GM12878 (cell line): ENCODE measurements around the gene SPDYE1. TPM values are rescaled to one million over a fixed set of nuclear protein-coding genes. Genes with fewer than 3 reads are reported as not detected.
"Not testable (repeated sequence)": the region's sequence is repeated elsewhere in the genome, so short reads cannot be mapped to it uniquely, and the experiment has no call there.

Source experiments
- ATAC-seq: fragments of 200-7000 bp; cut with Tn5 transposase; 3 replicates; pipeline ENCODE4 v1.9.1; 2020; ENCODE audit warnings: mild to moderate bottlenecking, moderate library complexity
- BruUV-seq: library from RNA; stranded (reverse); fragments of 400-500 nt; replicated peaks from 2 replicates; lab custom pipeline; 2021; lab: Mats Ljungman, UMichigan
- CTCF ChIA-PET: fragments of 300-600 bp; sonication (Branson Sonifier 250); formaldehyde crosslinking; extraction: SDS; loops from one replicate; lab custom pipeline; 2021; ENCODE audit warnings: inconsistent platforms; lab: Yijun Ruan, JAX
- POLR2A ChIA-PET: fragments of 350-600 bp; formaldehyde crosslinking; extraction: SDS; loops from one replicate; lab custom pipeline; 2021; ENCODE audit warnings: inconsistent platforms; lab: Charles Lee
- RAD21 ChIA-PET: fragments of 300-600 bp; sonication (Branson Sonifier 250); formaldehyde crosslinking; loops from one replicate; lab custom pipeline; 2023; ENCODE audit warnings: antibody characterized with exemption; ENCODE audit not compliant: unreplicated experiment; lab: Charles Lee
- SMC1A ChIA-PET: fragments of 300-600 bp; sonication (Branson Sonifier 250); formaldehyde crosslinking; loops from one replicate; lab custom pipeline; 2023; ENCODE audit not compliant: unreplicated experiment, uncharacterized antibody; lab: Charles Lee
- DNase-seq: peaks from one replicate; pipeline ENCODE4 v3.0.0-alpha.2; 2011; ENCODE audit warnings: low read depth, low spot score
- FAIRE-seq: peaks from 3 replicates; lab custom pipeline; 2011; peaks lifted over from hg19 to GRCh38; lab: Jason Lieb, UNC
- H2AFZ ChIP-seq: 2 replicates; pipeline ENCODE4 v1.6.0; 2011; ENCODE audit warnings: low read depth, low read length, control low read depth; ENCODE audit not compliant: control insufficient read depth
- H3K27ac ChIP-seq: 2 replicates; pipeline ENCODE4 v1.5.1; 2011; ENCODE audit warnings: control low read depth; ENCODE audit not compliant: control insufficient read depth, insufficient read depth
- H3K27me3 ChIP-seq, 2 experiments: replicated peaks in 1 of 2; 2 replicates each; pipeline versions ENCODE4 v1.6.0 to v1.6.1; 2011; ENCODE audit warnings: low read length in 1 of 2; ENCODE audit not compliant: control insufficient read depth in 2 of 2, insufficient read depth in 2 of 2
- H3K36me3 ChIP-seq, 2 experiments: 2 replicates each; pipeline ENCODE4 v1.5.1; 2011; ENCODE audit warnings: low read length in 1 of 2; ENCODE audit not compliant: control insufficient read depth in 2 of 2, insufficient read depth in 2 of 2
- H3K4me1 ChIP-seq: 2 replicates; pipeline ENCODE4 v1.6.1; 2011; ENCODE audit warnings: mild to moderate bottlenecking, low read length, moderate library complexity, mixed read lengths; ENCODE audit not compliant: control insufficient read depth, insufficient read depth
- H3K4me2 ChIP-seq: 2 replicates; pipeline ENCODE4 v1.6.0; 2011; ENCODE audit warnings: control low read depth; ENCODE audit not compliant: control insufficient read depth, insufficient read depth
- H3K4me3 ChIP-seq: fragments of 200-600 bp; sonication (generic); 2 replicates; pipeline ENCODE4 v1.5.1; 2016
- H3K79me2 ChIP-seq: 2 replicates; pipeline ENCODE4 v1.6.0; 2011; ENCODE audit warnings: low read length; ENCODE audit not compliant: control insufficient read depth, insufficient read depth
- H3K9ac ChIP-seq: 2 replicates; pipeline ENCODE4 v1.8.0; 2011; ENCODE audit warnings: low read length, control low read depth, mixed read lengths; ENCODE audit not compliant: control insufficient read depth, insufficient read depth
- H3K9me3 ChIP-seq: replicated peaks from 3 replicates; pipeline ENCODE4 v1.5.1; 2011; ENCODE audit warnings: mild to moderate bottlenecking, low read length; ENCODE audit not compliant: control insufficient read depth, insufficient read depth
- H4K20me1 ChIP-seq: 2 replicates; pipeline ENCODE4 v1.6.0; 2011; ENCODE audit not compliant: control insufficient read depth, insufficient read depth
- WGBS: methylation state at CpG from one replicate; pipeline ENCODE4 v1.1.6; 2016; ENCODE audit warnings: low lambda C conversion rate; ENCODE audit not compliant: insufficient replicate concordance, insufficient coverage; ENCODE audit errors: missing lambda C conversion rate; 5-methylcytosine and 5-hydroxymethylcytosine counted together
- in situ Hi-C: fragments of 300-500 bp; cut with MboI; formaldehyde crosslinking; loops from 9 replicates; pipeline ENCODE4 v1.14.3; 2018; ENCODE audit warnings: mixed read lengths
- intact Hi-C: fragments of 100-400 bp; cut with micrococcal nuclease; formaldehyde crosslinking; loops from one replicate; pipeline ENCODE4 v1.14.2; 2022; ENCODE audit not compliant: unreplicated experiment
- polyA plus RNA-seq, 11 experiments: library from polyadenylated mRNA; depleted of rRNA in 4 of 11; unstranded in 6 of 11; stranded (reverse) in 5 of 11; fragments of >200 nt; fragmentation: Nextera tagmentation in 4 of 11; fragmentation: Illumina TruSeq in 1 of 11; extraction: Ambion mirVana in 4 of 11; extraction: Trizol in 1 of 11; gene quantifications; 1 replicate in 1 of 11; 2 replicates in 10 of 11; pipeline versions ENCODE4 v1.2.1 to v1.2.3, GENCODE V29; 2011 to 2016; ENCODE audit warnings: inconsistent platforms in 2 of 11, missing spikeins in 2 of 11, low read depth in 1 of 11
- total RNA-seq, 4 experiments: library from RNA; depleted of rRNA in 3 of 4; stranded (reverse); fragments of >200 nt in 3 of 4; fragmentation: Illumina TruSeq in 1 of 4; extraction: Trizol in 1 of 4; gene quantifications; 2 replicates each; pipeline versions ENCODE4 v1.2.1 to v1.2.3, GENCODE V29; 2013 to 2021

Gene SPDYE1
- total and polyA plus RNA-seq, 10 of the 15 experiments (the other 5 are each of a cell fraction or from before 2014, with no cell fraction given), result 0.04 to 1.3 (median 0.07) TPM; not detected in 3

DNA sequence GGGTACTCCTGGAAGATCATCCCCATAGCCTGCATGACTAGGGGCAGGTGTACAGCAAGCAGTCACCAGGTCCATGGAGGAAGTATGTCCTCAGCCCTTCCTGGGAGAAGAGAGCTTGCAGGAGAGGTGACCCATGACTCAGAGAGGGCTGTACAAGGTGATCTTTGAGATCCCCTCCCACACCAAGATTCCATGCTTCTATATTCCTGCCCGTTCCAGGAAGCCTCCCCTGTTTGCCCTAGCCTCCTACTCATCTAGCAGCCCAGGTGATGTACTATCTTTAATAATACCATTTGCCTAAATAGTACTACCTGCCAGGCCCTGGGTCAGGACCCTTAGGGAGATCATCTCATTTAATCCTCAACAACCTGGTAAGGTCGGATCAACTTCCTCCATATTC is 40.3 kb downstream of the SPDYE1 start:
- FAIRE-seq, POLR2A ChIA-PET, ATAC-seq, in situ Hi-C loops, H3K4me1 ChIP-seq, H3K36me3 ChIP-seq, intact Hi-C loops, SMC1A ChIA-PET, H3K4me2 ChIP-seq, H3K79me2 ChIP-seq, H3K4me3 ChIP-seq, H3K27me3 ChIP-seq, BruUV-seq, H3K9ac ChIP-seq, DNase-seq, H3K27ac ChIP-seq, H3K9me3 ChIP-seq, H4K20me1 ChIP-seq, H2AFZ ChIP-seq, RAD21 ChIA-PET, CTCF ChIA-PET: not testable (repeated sequence)
- 50% methylated on average over 2 of the region's 2 CpGs for WGBS

DNA sequence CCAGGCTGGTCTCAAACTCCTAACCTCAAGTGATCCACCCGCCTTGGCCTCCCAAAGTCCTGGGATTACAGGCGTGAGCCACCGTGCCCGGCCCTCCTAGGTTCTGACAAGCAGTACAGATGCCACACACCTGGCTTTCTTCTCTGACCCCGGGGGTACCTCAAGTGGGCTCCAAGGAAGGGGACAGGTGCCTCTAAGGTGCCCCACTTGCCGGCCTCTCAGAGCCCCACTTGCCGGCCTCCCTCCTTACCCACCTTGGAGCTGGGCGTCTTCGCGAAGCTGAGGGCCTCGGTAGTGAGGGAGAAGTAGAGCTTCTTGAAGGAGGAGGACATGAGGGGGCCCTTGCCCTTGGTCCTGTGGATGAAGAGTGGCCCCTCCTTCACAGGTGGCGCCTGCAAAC is 40.9 kb downstream of the SPDYE1 start:
- ChIA-PET CTCF (interaction anchor here (0.6 kb wide), 1 partner anchor 131 kb away, joined by 3 read pairs; no protein-coding TSS in a partner anchor), SMC1A (interaction anchor here (0.6 to 0.7 kb wide), 2 partner anchors 60 to 82 kb away, joined by 3 read pairs; no protein-coding TSS in a partner anchor)

More for the DNA sequence above, 40.9 kb downstream of the SPDYE1 start:
- RAD21 ChIA-PET, result interaction anchor here (0.9 kb wide), 1 partner anchor 157 kb away, joined by 3 read pairs; no protein-coding TSS in a partner anchor
- H3K4me2 ChIP-seq, BruUV-seq, POLR2A ChIA-PET, H3K27me3 ChIP-seq, H3K9ac ChIP-seq, H3K27ac ChIP-seq, H3K9me3 ChIP-seq, DNase-seq, H3K4me3 ChIP-seq, intact Hi-C loops, H2AFZ ChIP-seq, FAIRE-seq, in situ Hi-C loops, H3K36me3 ChIP-seq, H3K79me2 ChIP-seq, H4K20me1 ChIP-seq, H3K4me1 ChIP-seq, ATAC-seq: not testable (repeated sequence)
- WGBS, result 100% methylated on average over 3 of the region's 12 CpGs
